Activated CD4-positive, alpha-beta T cell treated with anti-CD3 and anti-CD28 coated beads, Interleukin-10, Interleukin-2, amounts not matched to agents 100 ng/mL and 50 ng/mL, durations not matched to agents 16 hours and 8 hours (primary cell): ENCODE results near the gene ZPR1.
"Not testable (repeated sequence)": the region's sequence is repeated elsewhere in the genome, so short reads cannot be mapped to it uniquely, and the experiment has no call there.

ENCODE experiments used
- DNase-seq: peaks from one replicate; pipeline ENCODE4 v3.0.0-alpha.2; 2020

The ZPR1 gene

GRCh38 chr11:116792144-116792868 is 4.5 kb upstream of the ZPR1 start:
- no peak for DNase-seq

DNA sequence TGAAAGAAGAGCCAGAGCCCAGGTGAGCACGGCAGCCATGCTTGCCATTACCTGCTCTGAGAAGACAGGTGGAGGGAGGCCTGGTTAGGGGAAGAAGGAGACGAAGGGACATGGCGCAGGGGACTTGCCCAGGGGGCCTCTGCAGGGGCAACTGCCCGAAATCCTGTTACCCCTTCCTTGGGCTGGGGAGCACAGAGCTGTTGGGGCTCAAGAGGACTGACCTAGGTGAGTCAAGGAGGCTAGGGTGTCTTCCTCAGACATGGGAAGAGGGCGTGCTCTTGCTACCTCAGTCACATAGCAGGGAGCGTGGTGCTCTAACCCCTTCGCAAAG is 4.0 kb upstream of the ZPR1 start, which contains the start of gene APOA5:
APOA5 (minus strand) TSS at position 67 of the 331 bp plus-strand sequence; CDS start at position 48, 19 bp downstream.
- DNase-seq, result no peak

DNA sequence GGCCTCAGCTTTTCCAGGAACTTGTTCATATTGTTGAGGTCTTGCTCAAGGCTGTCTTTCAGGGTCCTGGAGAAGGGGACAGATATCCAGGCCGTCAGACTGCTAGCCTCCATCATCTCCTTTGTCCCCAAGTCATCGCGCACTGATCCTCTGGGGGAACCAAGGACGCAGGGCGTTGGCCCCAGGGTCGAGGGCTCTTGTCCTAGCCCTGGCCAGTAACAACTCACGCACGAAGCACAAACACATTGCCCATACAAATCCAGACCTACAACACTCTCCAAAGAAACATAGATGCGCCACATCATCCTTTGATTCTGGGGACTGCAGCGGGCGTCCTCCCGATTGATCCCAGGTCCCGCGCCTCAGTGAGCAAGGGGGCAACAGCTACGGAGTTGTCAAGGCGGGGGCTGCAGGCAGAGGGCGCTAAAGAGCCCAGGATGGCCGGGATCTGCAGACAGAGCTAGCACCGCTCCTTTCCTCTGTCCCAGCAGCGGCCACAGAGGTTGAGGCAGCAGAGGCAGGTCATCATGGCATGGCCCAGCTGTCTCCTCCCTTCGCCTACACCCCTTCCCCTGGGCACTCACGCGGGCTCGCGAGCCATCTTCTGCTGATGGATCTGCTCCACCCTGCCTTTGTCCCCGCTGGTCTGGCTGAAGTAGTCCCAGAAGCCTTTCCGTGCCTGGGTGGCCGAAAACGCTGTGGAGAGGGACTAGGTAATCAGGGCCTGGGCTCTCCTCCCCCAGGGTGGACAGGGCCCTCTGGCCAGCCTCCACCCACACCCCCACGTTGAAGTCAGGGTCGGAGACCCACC is 3.4 kb upstream of the ZPR1 start:
- peak; percentile 79 for DNase-seq

DNA sequence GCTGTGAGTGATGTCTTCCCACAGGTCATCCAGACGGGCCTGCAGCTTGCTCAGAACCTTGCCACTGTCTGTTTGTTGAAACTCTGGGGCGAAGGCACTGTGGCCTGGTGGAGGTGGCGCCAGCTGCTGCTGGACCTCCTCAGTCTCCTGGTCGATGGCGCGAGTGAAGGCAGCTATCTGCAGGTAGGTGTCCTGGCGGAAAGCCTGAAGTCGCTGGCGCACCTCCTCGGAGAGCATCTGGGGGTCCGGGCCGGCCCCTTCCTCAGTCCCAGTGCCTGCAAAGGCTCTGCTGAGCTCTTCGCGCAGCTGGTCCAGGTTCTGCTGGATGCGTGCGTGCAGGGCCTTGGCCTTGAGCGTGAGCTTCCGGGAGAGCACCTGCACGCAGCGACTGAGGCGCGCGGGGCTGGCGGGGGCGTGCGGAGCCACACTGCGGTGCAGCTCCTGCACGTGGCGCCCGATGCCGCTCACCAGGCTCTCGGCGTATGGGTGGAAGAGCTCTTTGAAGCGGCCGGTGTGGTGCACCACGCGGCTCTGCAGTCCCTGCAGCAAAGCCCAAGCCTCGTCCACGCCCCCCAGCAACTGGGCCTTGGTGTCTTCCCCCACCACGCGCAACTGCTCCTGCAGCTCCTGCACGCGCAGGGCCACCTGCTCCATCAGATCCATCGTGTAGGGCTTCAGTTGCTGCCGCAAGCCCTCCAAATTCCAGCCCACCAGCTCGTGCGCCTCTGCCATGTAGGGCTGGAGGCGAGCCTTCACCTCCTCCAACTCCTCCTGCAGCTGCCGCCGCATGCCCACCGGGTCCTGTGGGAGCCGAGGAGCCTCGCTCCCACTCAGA is 2.6 kb upstream of the ZPR1 start:
- no peak for DNase-seq

- no peak for DNase-seq
These were observed 1.2 kb upstream of the ZPR1 start for GRCh38 chr11:116788975-116789374.

DNA sequence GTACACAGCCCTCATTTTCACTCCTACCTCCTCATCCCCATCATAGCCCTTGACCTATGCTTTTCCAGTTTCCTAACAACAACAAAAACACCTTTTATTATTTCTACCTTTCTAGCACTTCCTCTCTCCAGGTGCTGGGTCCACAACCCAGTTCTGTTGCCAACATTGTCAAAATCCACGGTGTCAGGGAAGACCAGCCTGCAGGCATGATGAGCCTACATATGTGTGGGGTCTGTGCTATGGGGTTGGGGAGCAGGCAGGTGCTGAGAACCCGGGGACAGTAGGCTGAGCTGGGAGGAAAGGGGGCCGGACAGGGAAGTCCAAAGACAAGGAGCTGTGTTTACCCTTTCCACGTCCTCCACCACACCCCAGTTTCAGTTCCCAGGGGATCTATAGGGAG is 711 bp upstream of the ZPR1 start:
- DNase-seq, result no peak

- no peak for DNase-seq
These were observed 412 bp downstream of the ZPR1 start for GRCh38 chr11:116787436-116787785.

GRCh38 chr11:116786966-116787365 is 857 bp downstream of the ZPR1 start:
- no peak for DNase-seq

DNA sequence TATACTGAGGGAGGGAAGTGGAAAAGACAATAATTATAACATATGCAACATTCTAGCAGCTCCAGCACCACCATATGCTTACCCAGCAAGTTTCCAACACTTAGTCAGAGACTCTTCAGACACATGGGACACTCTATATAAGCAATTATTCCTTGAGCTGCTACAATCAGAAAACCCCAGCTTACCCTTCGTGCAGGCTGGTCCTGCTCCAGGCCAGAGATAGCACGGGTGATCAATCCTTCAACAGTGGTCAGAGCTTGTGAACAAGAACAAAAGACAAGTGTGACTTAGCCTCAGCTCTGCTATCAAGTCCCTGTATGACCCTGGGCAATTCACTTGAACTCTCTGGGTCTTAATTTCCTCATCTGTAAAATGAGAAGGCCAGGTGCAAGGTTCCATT is 1.5 kb downstream of the ZPR1 start:
- DNase-seq, result no peak

DNA sequence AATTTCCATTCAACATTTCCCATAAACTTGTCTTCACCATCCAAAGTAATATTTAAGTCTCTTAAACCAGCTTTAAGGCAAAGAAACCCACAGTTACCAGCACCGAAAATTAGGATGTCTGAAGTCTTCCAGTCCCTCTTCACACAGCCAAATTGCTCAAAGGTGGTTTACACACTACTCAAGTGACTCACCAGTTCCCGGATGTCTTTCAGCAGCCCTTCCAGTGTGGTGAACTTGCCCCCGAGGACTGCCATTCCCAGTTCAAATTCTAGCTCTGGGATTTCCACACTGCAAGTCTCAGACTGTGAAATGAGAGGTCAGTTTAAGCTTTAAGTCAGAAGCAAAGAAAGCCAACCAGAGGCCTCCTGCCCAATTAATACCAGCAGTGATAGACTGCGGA is 5.1 kb downstream of the ZPR1 start:
- DNase-seq, result peak; percentile 72

DNA sequence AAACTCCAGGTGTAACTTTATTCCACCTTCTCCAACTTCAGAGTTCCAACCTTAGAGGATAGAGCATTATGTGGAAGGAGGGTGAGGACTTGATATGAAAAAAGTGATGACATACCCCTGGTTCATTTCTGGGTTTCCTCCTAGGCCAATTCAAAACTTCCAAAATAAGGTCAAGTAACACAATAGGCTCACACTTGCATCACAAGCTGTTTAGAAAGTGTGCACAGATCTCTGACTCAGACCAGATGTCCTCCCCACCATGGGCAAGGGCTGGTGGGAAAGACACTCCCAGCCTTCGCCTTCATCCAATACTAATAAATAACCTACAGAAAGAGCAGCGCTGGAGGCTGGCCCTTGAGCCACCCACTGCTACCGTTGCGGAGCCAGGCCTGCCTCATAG is 9.3 kb downstream of the ZPR1 start:
- DNase-seq, result no peak

GRCh38 chr11:116777056-116777455 is 10.8 kb downstream of the ZPR1 start:
- DNase-seq, result no peak

DNA sequence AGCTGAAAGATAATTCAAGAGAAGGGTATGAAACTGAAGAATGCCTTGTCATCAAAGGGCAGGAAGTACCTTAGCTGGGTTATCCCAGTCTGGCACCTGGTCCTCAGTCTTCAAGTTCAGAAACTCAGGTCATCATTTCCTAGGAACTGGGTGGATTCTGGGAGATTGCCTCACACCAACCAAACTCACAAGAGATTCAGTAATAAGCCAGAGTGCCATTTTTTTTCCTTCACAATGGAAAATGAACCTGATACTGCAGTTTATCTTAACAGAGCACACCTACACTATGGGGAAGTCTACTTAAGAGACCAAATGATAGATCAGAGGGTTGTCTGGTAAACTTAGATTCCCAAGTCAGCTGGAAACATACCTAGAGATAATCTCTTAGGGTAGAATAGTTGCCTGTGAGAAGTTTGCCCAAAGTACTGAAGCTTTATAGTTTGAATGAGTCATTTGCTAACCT is 11.3 kb downstream of the ZPR1 start:
- peak; percentile 19 for DNase-seq

DNA sequence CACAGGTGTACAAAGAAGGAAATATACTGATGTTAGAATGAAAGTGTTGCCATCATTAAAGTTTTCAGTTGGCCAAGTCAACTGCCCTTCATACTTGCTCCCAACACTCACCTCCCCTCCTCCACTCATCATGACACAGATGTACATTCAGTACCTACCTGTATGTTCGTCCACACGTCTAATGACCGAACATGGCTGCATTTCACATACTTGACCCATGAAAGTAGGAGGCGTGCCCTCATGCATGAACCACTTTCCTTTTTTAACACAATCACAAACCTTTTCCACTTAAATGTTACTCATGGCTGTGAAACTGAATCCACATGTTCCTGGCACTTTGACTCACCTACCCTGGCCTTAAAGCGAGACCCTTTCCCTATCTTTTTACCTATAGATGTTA is 11.8 kb downstream of the ZPR1 start:
- DNase-seq, result no peak

DNA sequence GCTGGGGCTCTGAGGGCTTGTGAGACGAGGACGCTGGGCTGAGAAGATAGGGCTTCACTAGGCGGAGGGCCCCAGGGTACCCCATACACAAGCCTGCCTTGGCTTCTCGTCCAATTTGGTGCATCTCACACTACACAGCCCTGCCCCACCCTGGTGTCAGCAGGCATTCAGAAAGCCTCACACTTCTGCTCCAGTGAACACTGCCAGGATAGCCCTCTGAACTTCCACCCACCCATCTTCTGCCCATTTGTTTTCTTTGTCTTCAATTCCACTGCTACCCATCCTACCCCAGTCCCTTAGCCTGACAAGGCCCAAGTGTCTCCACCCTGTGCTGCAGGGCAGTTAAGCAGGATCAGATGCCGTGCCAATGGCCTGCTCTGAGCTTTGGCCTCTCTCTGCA is 13.2 kb downstream of the ZPR1 start:
- no peak for DNase-seq

DNA sequence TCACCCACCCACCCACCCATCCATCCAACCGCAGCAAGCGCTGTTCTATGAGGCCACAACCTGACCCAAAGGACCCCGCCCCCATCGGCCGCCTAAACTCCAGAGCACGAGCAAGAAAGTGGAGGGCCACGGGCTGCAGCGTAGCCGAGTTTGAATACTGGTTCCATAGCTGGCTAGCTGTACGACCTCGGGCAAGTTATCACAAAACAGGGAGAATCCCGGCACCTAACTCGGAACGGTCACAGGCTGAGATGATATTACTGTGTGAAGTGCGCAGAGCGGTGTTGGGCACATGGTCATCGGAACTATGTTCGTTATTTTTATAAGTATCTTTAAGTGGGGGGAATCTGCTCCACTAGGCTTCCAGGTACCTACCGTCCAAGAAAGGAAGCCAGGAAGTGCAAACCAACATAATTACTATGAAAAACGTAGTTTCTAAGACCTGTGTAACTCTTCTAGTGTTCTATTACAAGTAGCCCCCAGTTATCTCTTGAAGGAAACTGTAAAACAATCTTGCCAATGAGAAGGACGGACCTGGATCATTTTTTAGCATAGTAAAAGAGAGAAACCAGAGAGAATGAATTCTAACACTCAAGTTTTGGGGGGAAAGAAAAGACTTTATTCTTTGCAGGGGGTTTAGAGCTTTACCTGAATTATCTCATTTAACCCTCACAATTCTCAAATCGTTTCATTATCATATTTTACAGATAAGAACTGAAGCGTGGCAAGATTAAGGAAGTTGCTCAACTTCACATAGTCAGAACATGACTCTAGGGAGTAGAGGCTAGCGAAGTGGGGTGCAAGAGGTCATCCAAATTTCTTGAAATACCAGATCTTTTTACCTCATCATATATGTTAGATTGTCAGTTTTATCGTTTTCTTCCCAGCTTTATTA is 14.4 kb downstream of the ZPR1 start:
- peak; percentile 57 for DNase-seq

DNA sequence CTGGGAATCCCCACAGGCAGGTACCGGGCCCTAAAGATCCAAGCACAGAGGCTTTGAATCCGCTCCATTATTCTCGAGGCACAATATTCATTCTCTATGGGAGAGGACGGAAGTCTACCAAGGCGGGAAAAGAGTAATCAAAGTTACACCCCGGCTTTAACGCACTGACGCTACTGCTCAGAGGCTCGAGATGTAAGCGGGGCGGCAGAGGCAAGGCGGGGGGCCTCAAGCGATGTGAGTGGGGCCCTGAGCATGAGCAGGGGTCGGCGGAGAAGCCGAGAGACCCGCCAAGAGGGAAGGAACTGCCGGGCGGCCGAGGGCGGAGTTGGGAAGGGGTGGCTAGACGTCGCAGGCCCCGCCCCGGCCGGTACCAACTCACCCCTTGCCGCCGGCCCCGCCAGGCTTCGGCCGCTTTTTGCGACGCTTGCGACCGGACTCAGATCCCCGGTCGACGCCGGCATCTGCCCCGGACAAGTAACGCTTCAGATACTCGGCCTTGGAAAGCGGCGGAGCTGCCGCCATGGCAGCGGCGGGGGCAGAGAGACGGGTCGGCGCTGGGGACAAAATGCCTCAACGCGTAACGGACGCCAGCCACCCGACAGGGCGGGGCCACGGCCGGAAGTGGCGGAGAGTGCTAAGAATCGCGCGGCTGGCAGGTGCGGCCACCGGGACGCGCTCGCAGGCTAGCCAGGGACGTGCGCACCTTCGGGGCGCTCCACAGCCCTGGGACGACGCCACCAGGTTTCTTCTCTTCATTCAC is 15.2 kb downstream of the ZPR1 start, which contains the start of gene BUD13:
BUD13 (minus strand) TSS at position 545 of the 760 bp plus-strand sequence; CDS start at position 522, 23 bp downstream.
- DNase-seq, result peak; percentile 95

DNA sequence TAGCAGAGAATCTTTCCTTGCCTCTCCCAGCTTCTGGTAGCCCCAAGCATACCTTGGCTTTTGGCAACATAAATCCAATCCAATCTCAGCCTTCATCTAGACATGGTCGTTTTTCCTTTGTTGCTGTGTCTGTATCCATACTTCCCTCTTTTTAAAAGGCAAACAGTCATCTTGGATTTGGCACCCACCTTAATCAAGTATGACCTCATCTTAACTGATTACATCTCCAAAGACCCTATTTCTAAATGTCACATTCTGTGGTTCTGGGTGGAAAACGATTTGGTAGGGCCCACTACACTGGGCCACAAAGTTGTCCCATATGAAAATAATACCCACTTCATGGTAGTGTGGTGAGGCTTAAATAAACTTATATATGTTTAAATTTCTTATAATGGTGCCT is 15.9 kb downstream of the ZPR1 start:
- DNase-seq, result no peak

GRCh38 chr11:116762132-116762531 is 25.7 kb downstream of the ZPR1 start:
- DNase-seq, result no peak

DNA sequence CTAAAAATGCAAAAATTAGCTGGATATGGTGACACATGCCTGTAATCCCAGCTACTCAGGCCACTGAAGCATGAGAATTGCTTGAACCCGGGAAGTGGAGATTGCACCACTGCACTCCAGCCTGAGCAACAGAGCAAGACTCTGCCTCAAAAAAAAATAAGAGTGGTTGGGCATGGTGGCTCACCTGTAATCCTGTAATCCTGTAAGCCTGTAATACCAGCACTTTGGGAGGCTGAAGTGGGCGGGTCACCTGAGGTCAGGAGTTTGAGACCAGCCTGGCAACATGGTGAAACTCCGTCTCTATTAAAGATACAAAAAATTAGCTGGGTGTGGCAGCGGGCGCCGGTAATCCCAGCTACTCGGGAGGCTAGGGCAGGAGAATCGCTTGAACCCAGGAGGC is 31.8 kb downstream of the ZPR1 start:
- not testable (repeated sequence) for DNase-seq

GRCh38 chr11:116750070-116750718 is 37.6 kb downstream of the ZPR1 start:
- no peak for DNase-seq
